H1 (cell line): Measurements from ENCODE around the gene BRMS1L. TPM values are rescaled to one million over a fixed set of nuclear protein-coding genes. Genes with fewer than 3 reads are reported as not detected.

Experiments
- CBX8 ChIP-seq: fragments of 300-800, 300-1000 bp; sonication (generic); IDR thresholded peaks from 2 replicates; pipeline ENCODE4 v1.7.1; 2016; ENCODE audit warnings: low read depth, low read length, borderline replicate concordance
- CTBP2 ChIP-seq: IDR thresholded peaks from 2 replicates; pipeline ENCODE4 v1.7.0; 2011; ENCODE audit warnings: borderline replicate concordance, mild to moderate bottlenecking, moderate library complexity, mixed read lengths, low read length; ENCODE audit not compliant: insufficient read depth, insufficient read length
- RBBP5 ChIP-seq: IDR thresholded peaks from 2 replicates; pipeline ENCODE4 v1.7.1; 2012; ENCODE audit warnings: low read depth, mild to moderate bottlenecking, inconsistent platforms, low read length, moderate library complexity, borderline replicate concordance
- RXRA ChIP-seq: IDR thresholded peaks from 2 replicates; pipeline ENCODE4 v1.6.1; 2011; ENCODE audit warnings: low read depth, mild to moderate bottlenecking, low read length, moderate library complexity; ENCODE audit not compliant: insufficient read depth
- TAF7 ChIP-seq: optimal IDR thresholded peaks from 2 replicates; pipeline ENCODE3; 2011; ENCODE audit warnings: low read depth, mild to moderate bottlenecking, inconsistent platforms, low read length, moderate library complexity, borderline replicate concordance
- polyA plus RNA-seq, 7 experiments: library from polyadenylated mRNA; depleted of rRNA in 3 of 7; stranded (reverse) in 5 of 7; unstranded in 2 of 7; fragments of >200 nt in 5 of 7; fragments of 200-250 nt in 2 of 7; gene quantifications; 1 replicate in 5 of 7; 2 replicates in 1 of 7; 4 replicates in 1 of 7; pipeline versions ENCODE4 v1.2.1 to v1.2.3, GENCODE V29; 2011 to 2013; ENCODE audit warnings: missing spikeins in 2 of 7, mixed read lengths in 2 of 7
- total RNA-seq: library from RNA; stranded (reverse); fragmentation: NEBNext Ultra II Directional; extraction: Animal tissue kit (Norgen Biotek cat#: 25700); gene quantifications from 2 replicates; pipeline ENCODE4 v1.2.1, GENCODE V29; 2021

BRMS1L gene
- total and polyA plus RNA-seq, 2 of the 8 experiments (the other 6 are each of a cell fraction or from before 2014, with no cell fraction given) = 4.4 to 10.9 TPM

GRCh38 chr14:35809597-35809996 is 16.5 kb upstream of the BRMS1L start (continued):
- TF ChIP-seq RBBP5 = no peak
- TF ChIP-seq TAF7 = no peak
- TF ChIP-seq RXRA = no peak
- TF ChIP-seq CBX8 = no peak
- no peak for TF ChIP-seq CTBP2
